Measurements from ENCODE around the gene ANK2. TPM values are rescaled to one million over a fixed set of nuclear protein-coding genes. Genes with fewer than 3 reads are reported as not detected.

ANK2 gene
- total RNA-seq, 1 experiment from 2014 or later, result 5.6 TPM

DNA sequence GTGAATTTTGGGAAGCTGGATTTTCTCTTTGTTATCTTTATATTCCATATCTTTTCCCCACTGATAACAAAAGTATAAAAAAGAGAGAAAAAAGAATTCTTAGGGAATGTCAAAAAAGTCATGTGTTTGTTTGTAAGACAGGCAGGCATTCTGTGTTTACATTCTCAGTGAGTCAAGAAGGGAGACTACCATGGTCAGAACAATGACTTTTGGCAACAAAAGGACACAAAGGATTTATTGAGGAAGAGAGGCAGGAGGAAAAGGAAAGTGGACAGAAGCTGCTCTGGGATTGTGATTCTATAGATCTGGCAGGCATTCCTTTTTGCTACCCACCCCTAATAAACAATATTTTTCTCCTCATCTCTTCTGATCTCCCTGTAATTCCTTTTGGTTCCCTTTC is 5.9 kb upstream of the ANK2 start:
- DNase-seq (ENCODE audit: low read depth, low spot score), result no peak
- RAD21 ChIA-PET (ENCODE audit: low non-redundant PET in 1 of 2, low total read pairs in 2 of 2, uncharacterized antibody in 2 of 2, unreplicated experiment in 2 of 2), result no interaction called here
- CTCF ChIA-PET, result no interaction called here

GRCh38 chr4:113050371-113050755 is 910 bp downstream of the ANK2 start:
- H3K9me3 ChIP-seq (ENCODE audit: control insufficient read depth in 1 of 2, insufficient read depth in 1 of 2, low read depth in 1 of 2, low read length in 2 of 2), result no peaks in the 10 kb centered on the region
- H2AFZ ChIP-seq (ENCODE audit: low read depth, low read length, poor library complexity, severe bottlenecking), result no peak overlapping the region
- no peak overlapping the region for H3K4me2 ChIP-seq (ENCODE audit: low read length)
- H3K27me3 ChIP-seq (ENCODE audit: insufficient read depth, low read length), result no peaks in the 10 kb centered on the region
- no peak for ATAC-seq
- DNase-seq (ENCODE audit: low read depth, low spot score), result no peak
- ChIA-PET POLR2A (no interaction called here), RAD21 (ENCODE audit: low non-redundant PET in 1 of 2, low total read pairs in 2 of 2, uncharacterized antibody in 2 of 2, unreplicated experiment in 2 of 2) (no interaction called here), CTCF (no interaction called here)
- no peak overlapping the region for H3K27ac ChIP-seq (ENCODE audit: low read depth, low read length)
- H3K9me2 ChIP-seq (ENCODE audit: insufficient read depth), result no peaks in the 10 kb centered on the region
- no TSS peak for BruUV-seq (replicated peaks)
- no peaks in the 10 kb centered on the region for H3K36me3 ChIP-seq (ENCODE audit: control insufficient read depth in 1 of 2, insufficient read depth in 2 of 2, low read length in 2 of 2)
- no peaks in the 10 kb centered on the region for H3K79me2 ChIP-seq (ENCODE audit: insufficient read depth, low read length)
- no peak overlapping the region for H3K9ac ChIP-seq (ENCODE audit: low read length)
- no peaks in the 10 kb centered on the region for H4K20me1 ChIP-seq (ENCODE audit: insufficient read depth)
- intact Hi-C loops (cut with micrococcal nuclease), result no loop called here
- no peaks in the 10 kb centered on the region for H3K4me1 ChIP-seq (ENCODE audit: control insufficient read depth in 1 of 2, insufficient read depth in 2 of 2, low read length in 2 of 2)
- H3K4me3 ChIP-seq (replicated peaks in 1 of 2; ENCODE audit: low read depth in 1 of 2, low read length in 2 of 2), result no peak overlapping the region
- TF ChIP-seq FOSL1 (IDR thresholded peaks at IDR 0.05; ENCODE audit: low read depth) (no peak), EZH2 (IDR thresholded peaks at IDR 0.05) (no peak), REST (IDR thresholded peaks at IDR 0.05; ENCODE audit: low read depth) (no peak), TCF7L2 (IDR thresholded peaks at IDR 0.05; ENCODE audit: borderline replicate concordance, extremely low read depth, insufficient read depth, insufficient read length) (no peak), EZH2phosphoT487 (IDR thresholded peaks at IDR 0.05; ENCODE audit: borderline replicate concordance) (no peak), SRF (IDR thresholded peaks at IDR 0.05; ENCODE audit: low read depth) (no peak), JUND (IDR thresholded peaks at IDR 0.05) (no peak)
- TF ChIP-seq, protein P1, sequence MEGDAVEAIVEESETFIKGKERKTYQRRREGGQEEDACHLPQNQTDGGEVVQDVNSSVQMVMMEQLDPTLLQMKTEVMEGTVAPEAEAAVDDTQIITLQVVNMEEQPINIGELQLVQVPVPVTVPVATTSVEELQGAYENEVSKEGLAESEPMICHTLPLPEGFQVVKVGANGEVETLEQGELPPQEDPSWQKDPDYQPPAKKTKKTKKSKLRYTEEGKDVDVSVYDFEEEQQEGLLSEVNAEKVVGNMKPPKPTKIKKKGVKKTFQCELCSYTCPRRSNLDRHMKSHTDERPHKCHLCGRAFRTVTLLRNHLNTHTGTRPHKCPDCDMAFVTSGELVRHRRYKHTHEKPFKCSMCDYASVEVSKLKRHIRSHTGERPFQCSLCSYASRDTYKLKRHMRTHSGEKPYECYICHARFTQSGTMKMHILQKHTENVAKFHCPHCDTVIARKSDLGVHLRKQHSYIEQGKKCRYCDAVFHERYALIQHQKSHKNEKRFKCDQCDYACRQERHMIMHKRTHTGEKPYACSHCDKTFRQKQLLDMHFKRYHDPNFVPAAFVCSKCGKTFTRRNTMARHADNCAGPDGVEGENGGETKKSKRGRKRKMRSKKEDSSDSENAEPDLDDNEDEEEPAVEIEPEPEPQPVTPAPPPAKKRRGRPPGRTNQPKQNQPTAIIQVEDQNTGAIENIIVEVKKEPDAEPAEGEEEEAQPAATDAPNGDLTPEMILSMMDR (IDR thresholded peaks at IDR 0.05 in 2 of 3, conservative IDR thresholded peaks at IDR 0.05 in 1 of 3; ENCODE audit: borderline replicate concordance in 1 of 3, insufficient read depth in 1 of 3, low read depth in 2 of 3, low read length in 2 of 3), result no peak
- TF ChIP-seq, protein P2, sequence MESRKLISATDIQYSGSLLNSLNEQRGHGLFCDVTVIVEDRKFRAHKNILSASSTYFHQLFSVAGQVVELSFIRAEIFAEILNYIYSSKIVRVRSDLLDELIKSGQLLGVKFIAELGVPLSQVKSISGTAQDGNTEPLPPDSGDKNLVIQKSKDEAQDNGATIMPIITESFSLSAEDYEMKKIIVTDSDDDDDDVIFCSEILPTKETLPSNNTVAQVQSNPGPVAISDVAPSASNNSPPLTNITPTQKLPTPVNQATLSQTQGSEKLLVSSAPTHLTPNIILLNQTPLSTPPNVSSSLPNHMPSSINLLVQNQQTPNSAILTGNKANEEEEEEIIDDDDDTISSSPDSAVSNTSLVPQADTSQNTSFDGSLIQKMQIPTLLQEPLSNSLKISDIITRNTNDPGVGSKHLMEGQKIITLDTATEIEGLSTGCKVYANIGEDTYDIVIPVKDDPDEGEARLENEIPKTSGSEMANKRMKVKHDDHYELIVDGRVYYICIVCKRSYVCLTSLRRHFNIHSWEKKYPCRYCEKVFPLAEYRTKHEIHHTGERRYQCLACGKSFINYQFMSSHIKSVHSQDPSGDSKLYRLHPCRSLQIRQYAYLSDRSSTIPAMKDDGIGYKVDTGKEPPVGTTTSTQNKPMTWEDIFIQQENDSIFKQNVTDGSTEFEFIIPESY (IDR thresholded peaks at IDR 0.05; ENCODE audit: extremely low read depth, insufficient replicate concordance, low read length), result no peak

More for the DNA sequence above, 5.9 kb upstream of the ANK2 start:
- H3K9ac ChIP-seq (ENCODE audit: low read length), result no peak overlapping the region
- no peak overlapping the region for H2AFZ ChIP-seq (ENCODE audit: low read depth, low read length, poor library complexity, severe bottlenecking)
- H4K20me1 ChIP-seq (ENCODE audit: insufficient read depth), result no peaks in the 10 kb centered on the region
- no peaks in the 10 kb centered on the region for H3K27me3 ChIP-seq (ENCODE audit: insufficient read depth, low read length)
- no peaks in the 10 kb centered on the region for H3K79me2 ChIP-seq (ENCODE audit: insufficient read depth, low read length)
- H3K4me1 ChIP-seq (ENCODE audit: control insufficient read depth in 1 of 2, insufficient read depth in 2 of 2, low read length in 2 of 2), result no peaks in the 10 kb centered on the region
- H3K9me2 ChIP-seq (ENCODE audit: insufficient read depth), result no peaks in the 10 kb centered on the region
- BruUV-seq (replicated peaks), result no TSS peak
- H3K4me2 ChIP-seq (ENCODE audit: low read length), result no peak overlapping the region
- no peaks in the 10 kb centered on the region for H3K36me3 ChIP-seq (ENCODE audit: control insufficient read depth in 1 of 2, insufficient read depth in 2 of 2, low read length in 2 of 2)
- intact Hi-C loops (cut with micrococcal nuclease), result no loop called here
- no peak for ATAC-seq
- H3K27ac ChIP-seq (ENCODE audit: low read depth, low read length), result no peak overlapping the region
- no peak overlapping the region for H3K4me3 ChIP-seq (replicated peaks in 1 of 2; ENCODE audit: low read depth in 1 of 2, low read length in 2 of 2)
- TF ChIP-seq ZFX (IDR thresholded peaks at IDR 0.05) (no peak), EGR1 (IDR thresholded peaks at IDR 0.05; ENCODE audit: low read depth) (no peak), ZNF274 (IDR thresholded peaks at IDR 0.05; ENCODE audit: low read depth, low read length) (no peak), EZH2phosphoT487 (IDR thresholded peaks at IDR 0.05; ENCODE audit: borderline replicate concordance) (no peak), TCF7L2 (IDR thresholded peaks at IDR 0.05; ENCODE audit: borderline replicate concordance, extremely low read depth, insufficient read depth, insufficient read length) (no peak), MAX (IDR thresholded peaks at IDR 0.05) (no peak), POLR2AphosphoS5 (IDR thresholded peaks at IDR 0.05; ENCODE audit: low read depth, low read length) (no peak), SP1 (IDR thresholded peaks at IDR 0.05; ENCODE audit: low read depth) (no peak)
- POLR2A ChIA-PET, result no interaction called here
- no peaks in the 10 kb centered on the region for H3K9me3 ChIP-seq (ENCODE audit: control insufficient read depth in 1 of 2, insufficient read depth in 1 of 2, low read depth in 1 of 2, low read length in 2 of 2)
